Stimulated activated CD4-positive, alpha-beta T cell treated with anti-CD3 and anti-CD28 coated beads, Interleukin-15, amount 100 ng/mL, for 48 hours (primary cell): ENCODE measurements around the gene KRT24.
"Not testable (repeated sequence)": the region's sequence is repeated elsewhere in the genome, so short reads cannot be mapped to it uniquely, and the experiment has no call there.

Experiments
- DNase-seq, 2 donors: peaks; one replicate each; pipeline ENCODE4 v3.0.0-alpha.2; 2020; ENCODE audit warnings: low read depth in 2 of 2

Gene KRT24

GRCh38 chr17:40703652-40704051 lies at the start of gene KRT24:
KRT24 (minus strand) TSS chr17:40703752; CDS start chr17:40703693, 59 bp downstream.
- no peak for DNase-seq

GRCh38 chr17:40751065-40751464 lies 47.5 kb upstream of the KRT24 start:
- no peak for DNase-seq

GRCh38 chr17:40750391-40750790 lies 46.8 kb upstream of the KRT24 start:
- DNase-seq: no peak

GRCh38 chr17:40748666-40749065 lies 45.1 kb upstream of the KRT24 start:
- DNase-seq: not testable (repeated sequence)

DNA sequence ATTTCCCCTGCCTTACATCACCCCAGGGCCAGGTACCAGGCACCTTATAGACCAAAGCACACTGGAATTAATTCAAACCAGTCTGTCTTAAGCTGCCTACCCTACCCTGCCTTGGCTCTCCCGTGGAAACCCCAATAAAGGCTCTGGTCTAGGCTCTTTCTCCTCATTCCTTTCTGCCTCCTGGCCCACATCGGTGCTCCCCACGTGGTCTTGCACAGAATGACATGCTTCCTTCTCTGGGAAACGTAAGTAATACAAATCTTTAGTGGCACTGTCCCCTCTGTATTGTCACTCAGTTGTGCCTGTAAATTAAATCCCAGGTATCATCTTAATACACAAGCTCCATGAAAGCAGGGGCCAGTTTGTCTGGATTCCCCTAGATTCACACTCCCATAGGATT lies 35.0 kb upstream of the KRT24 start:
- DNase-seq: no peak

GRCh38 chr17:40735016-40735415 lies 31.5 kb upstream of the KRT24 start:
- DNase-seq: no peak

- no peak for DNase-seq
Observed at GRCh38 chr17:40734018-40734417, 30.5 kb upstream of the KRT24 start.

DNA sequence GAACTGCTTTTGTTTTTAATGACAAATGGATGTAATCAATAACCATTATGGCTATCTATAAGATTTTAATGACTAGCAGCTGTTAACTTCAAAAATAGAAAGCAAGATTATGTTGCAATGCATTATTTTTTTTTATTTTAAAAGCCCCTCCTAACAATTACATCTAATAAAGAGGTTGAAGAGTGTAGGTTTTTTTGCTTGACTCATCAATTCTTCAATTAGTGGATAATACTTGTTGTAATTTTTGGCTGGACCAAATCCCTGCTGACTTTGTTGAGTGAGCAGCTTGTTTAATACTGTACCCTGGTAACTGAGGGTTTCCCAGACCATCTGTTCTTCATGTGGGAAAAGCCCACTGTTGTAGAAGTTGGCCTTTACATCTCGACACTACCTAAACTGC lies 27.4 kb upstream of the KRT24 start:
- no peak for DNase-seq

DNA sequence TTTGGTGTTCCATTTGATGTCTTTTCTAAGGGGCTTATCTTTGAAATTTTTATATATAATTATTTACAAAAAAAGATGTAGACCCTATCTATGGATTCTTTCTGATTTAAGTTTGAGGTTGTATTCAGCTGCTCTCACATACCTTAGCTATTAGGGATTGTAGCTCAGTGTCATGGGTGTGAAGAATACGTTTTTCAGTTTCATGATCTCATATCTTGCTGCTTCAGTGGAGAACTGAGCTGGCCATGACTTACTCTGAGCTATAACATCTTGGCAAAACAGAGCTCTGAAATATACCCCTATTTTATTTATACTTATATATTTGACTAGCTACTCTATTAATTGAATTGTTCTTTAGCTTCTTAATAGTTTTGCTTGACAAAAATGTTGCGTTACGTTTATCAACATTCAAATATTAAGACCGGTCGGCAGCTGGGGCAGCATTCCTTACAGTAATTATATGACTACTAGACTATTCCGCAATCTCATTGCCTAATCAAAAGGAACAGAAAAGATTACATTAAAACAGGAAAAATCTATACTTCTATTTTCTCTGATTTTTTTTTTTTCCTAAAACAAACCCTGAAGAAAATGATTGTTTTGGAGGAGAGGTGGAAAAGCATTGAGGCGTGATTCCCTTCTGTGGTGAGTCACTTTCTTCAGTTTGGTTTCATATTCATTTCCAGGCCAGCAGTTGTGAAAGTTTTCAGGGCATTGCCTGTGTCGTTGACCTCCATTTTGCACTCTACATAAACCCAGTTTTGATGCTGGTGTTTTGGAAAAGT lies 24.1 kb upstream of the KRT24 start:
- no peak for DNase-seq

DNA sequence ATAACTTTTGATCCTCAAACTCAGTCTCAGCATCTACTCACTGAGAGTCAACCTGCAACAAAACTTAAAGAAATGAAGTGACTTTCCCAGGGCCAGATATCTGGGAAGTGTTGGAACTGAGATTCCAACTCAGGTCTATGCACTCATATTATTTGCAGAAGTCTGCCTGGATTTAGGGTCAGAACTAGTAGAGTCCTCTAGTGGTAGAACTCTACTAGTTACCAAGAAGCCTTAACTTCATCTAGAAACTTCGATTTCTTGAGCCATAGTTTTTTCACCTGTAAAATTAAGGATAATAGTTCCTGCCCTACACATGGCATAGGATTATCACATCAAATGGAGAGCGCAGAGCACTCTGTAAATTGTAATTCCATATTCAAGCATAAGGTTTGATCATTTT lies 23.4 kb upstream of the KRT24 start:
- no peak for DNase-seq

- DNase-seq: no peak
Observed at GRCh38 chr17:40724656-40725055, 21.1 kb upstream of the KRT24 start.

DNA sequence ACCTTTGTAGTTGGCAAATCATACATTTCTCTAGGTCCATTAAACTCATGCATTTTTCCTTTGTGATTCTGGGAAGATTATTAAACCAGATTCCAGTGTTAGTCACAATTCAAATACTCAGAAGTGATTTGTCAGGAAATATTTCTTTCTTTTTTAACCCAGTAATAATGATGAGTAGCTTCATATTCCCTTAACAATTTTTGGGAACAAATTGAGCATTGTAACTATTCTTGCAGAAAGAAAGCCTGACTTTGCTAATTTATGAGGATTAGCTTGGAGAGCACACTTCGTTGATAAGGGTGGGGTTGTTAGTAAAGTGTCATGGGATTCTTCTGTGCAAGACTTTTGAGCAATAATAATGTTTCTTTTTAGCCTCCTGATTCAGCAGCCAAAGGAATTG lies 18.7 kb upstream of the KRT24 start:
- DNase-seq: no peak

DNA sequence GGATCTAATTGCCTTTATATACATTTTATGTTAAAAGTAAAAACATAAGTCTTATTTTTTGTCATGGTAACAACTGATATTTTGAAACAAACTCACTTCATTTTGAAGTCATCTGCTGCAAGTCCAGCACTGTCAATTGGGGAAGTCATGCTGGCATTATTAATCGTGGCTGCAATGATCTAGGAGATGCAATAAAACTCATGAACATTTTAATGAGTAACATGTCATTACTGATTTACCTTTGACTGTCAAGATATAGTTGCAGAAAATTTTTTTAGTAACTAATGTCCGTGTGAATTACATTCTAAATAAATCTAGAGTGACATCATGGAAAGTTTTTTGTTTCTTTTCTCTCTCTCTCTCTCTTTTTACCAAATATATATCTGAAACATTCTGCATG lies 17.3 kb upstream of the KRT24 start:
- DNase-seq: no peak

DNA sequence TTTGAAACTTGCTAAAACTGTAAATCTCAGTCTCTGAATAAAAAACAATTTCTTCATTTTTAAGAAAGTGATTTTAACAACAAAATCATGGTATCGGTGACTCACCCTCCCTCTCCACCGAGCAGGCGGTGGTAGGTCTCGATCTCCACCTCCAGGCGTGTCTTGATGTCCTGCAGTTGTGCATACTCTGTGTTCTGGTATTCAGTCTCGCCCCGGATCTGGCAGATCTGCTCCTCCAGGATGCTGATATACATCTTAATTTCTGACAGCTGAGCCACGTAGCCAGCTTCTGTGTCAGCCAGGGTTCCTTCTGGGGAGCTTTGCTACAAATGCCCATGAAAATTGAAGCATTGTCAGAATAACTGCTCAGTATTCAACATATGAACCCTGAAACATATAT lies 15.4 kb upstream of the KRT24 start:
- no peak for DNase-seq

DNA sequence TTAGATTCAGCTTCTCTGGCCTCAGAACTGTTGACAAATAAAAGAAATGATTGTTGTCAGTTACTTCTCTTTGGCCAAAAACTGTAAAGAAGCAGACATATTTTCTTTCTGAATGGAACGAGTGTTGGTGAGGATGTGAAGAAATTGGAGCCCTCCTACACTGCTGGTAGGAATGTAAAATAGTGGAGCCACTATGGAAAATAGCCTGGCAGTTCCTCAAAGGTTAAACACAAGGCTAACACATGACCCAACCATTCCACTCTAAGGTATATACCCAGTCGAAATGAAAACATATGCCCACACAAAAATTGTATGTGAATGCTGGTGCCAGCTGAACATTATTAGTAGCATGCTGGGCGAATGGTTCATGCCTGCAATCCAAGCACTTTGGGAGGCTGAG lies 14.2 kb upstream of the KRT24 start:
- DNase-seq: no peak

DNA sequence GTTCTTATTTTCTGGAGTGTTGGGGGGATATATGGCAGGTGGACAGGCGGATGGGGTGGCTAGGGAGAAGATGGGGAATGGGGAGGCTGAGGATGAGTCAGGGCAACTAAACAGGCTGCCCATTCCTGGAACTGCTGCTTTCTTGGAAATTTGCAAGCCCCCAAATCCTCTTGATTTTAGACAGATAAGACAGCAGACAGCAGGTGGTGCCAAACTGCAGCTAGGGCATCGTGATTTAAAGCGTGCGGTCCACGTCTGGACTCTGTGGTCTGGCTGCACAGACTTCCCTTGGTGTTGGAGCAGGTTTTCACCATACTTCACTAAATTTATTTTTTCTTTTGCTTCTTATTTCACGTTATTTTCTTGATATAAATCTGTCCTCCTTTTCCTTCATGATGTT lies 10.9 kb upstream of the KRT24 start:
- DNase-seq: no peak

- DNase-seq: no peak
Observed at GRCh38 chr17:40707745-40708144, 4.2 kb upstream of the KRT24 start.

- DNase-seq: no peak
Observed at GRCh38 chr17:40705584-40705983, 2.0 kb upstream of the KRT24 start.

DNA sequence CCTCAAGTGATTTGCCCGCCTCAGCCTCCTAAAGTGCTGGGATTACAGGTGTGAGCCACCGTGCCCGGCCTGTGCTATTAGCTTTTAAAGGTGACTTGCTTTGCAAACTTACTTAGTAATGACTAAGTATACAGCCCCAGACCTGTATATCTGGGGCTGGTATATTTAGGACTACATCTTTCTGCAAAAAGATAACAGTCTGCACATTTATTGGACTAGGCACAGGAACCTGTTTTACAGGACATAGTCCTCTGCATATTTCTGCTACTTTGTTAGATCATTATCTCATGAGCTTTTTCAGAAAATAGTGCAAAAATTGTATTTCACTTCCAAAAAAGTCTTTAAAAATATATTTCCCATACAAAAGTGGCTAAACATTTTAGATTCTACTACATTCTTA lies 1.3 kb downstream of the KRT24 start:
- DNase-seq: no peak

- no peak for DNase-seq
Observed at GRCh38 chr17:40699853-40700252, 3.7 kb downstream of the KRT24 start.

DNA sequence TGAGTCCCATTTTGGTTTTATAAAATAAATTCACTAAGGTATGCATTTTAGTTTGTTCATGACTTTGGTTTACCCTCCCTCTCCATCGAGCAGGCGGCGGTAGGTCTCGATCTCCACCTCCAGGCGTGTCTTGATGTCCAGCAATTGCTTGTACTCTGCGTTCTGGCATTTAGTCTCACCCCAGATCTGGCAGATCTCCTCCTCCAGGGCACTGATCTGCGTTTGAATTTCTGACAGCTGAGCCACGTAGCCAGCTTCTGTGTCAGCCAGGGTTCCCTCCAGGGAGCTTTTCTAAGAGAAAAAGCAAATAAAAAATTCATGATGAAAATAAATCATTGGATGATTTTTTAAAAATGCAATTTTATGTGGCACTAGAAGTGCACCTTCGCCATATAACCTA lies 4.2 kb downstream of the KRT24 start:
- DNase-seq: no peak

GRCh38 chr17:40697297-40697696 lies 6.3 kb downstream of the KRT24 start:
- no peak for DNase-seq

DNA sequence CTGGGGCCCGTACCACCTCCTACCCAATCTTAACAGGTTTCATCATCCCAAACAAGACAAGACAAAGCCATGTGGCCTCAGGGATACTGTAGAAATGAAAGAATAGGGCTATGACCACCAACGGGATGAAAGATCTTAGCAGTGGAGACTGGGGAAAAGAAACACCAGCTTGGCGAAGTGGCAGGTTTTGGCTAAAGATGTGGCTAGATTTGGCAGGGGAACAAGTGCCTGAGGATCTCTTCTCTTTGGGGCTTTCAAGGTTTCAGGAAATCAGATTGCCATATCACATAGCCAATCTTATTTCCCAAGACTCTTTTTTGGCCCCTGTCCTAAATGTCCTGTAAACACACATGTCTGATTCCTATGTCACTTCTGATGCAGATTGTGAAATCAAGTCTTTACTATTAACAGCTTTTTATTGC lies 6.9 kb downstream of the KRT24 start:
- DNase-seq: no peak

- no peak for DNase-seq
Observed at GRCh38 chr17:40695874-40696472, 7.6 kb downstream of the KRT24 start.
